Measurements from ENCODE around the gene DOCK6. TPM values are rescaled to one million over a fixed set of nuclear protein-coding genes. Genes with fewer than 3 reads are reported as not detected.

The DOCK6 gene
- total RNA-seq, 1 experiment from 2014 or later = 61.7 TPM

- no peak for DNase-seq (ENCODE audit: unreplicated experiment)
- no TSS peak for BruUV-seq (replicated peaks)
- no peak overlapping the region for H3K4me3 Mint-ChIP-seq (ENCODE audit: unreplicated experiment)
- peaks cover 16% of the 10 kb centered on the region for H3K36me3 Mint-ChIP-seq (ENCODE audit: insufficient read depth, unreplicated experiment)
- H3K27ac Mint-ChIP-seq (ENCODE audit: low read depth, unreplicated experiment) = no peak overlapping the region
- H3K9me3 Mint-ChIP-seq (ENCODE audit: unreplicated experiment) = no peaks in the 10 kb centered on the region
- ChIA-PET CTCF (interaction anchor here (0.6 to 0.7 kb wide), 2 partner anchors 20 to 60 kb away, joined by 3 to 5 read pairs; no protein-coding TSS in a partner anchor), POLR2A (no interaction called here)
- peaks cover 6% of the 10 kb centered on the region for H3K4me1 Mint-ChIP-seq (ENCODE audit: insufficient read depth, unreplicated experiment)
- H3K27me3 Mint-ChIP-seq (ENCODE audit: insufficient read depth, unreplicated experiment) = no peaks in the 10 kb centered on the region
- TF ChIP-seq CTCF (IDR thresholded peaks at IDR 0.05; ENCODE audit: unreplicated experiment) = no peak
- intact Hi-C loops (cut with micrococcal nuclease) = no loop called here
Measured at GRCh38 chr19:11159598-11160439, 102.5 kb downstream of the DOCK6 start.

- CTCF ChIA-PET = interaction anchor here (0.6 to 2.0 kb wide), 10 partner anchors 8 to 214 kb away, joined by 3 to 8 read pairs (median 4); no protein-coding TSS in a partner anchor
- peak within 1 kb of the TSS; percentile 77 for H3K4me3 Mint-ChIP-seq (ENCODE audit: unreplicated experiment)
- peaks cover 9% of the 10 kb centered on the region for H3K36me3 Mint-ChIP-seq (ENCODE audit: insufficient read depth, unreplicated experiment)
- TF ChIP-seq CTCF (IDR thresholded peaks at IDR 0.05; ENCODE audit: unreplicated experiment) = no peak
- DNase-seq (ENCODE audit: unreplicated experiment) = peak; percentile 99
- BruUV-seq (replicated peaks) = TSS peak; percentile 25
- peaks cover 22% of the 10 kb centered on the region for H3K4me1 Mint-ChIP-seq (ENCODE audit: insufficient read depth, unreplicated experiment)
- intact Hi-C loops (cut with micrococcal nuclease) = no loop called here
- H3K27ac Mint-ChIP-seq (ENCODE audit: low read depth, unreplicated experiment) = peak within 1 kb of the TSS; percentile 44
- POLR2A ChIA-PET = interaction anchor here (0.8 to 4.9 kb wide), 9 partner anchors 12 to 183 kb away, joined by 3 to 35 read pairs (median 7); no protein-coding TSS in a partner anchor
- no peaks in the 10 kb centered on the region for H3K27me3 Mint-ChIP-seq (ENCODE audit: insufficient read depth, unreplicated experiment)
- no peaks in the 10 kb centered on the region for H3K9me3 Mint-ChIP-seq (ENCODE audit: unreplicated experiment)
Measured at GRCh38 chr19:11155373-11156120, 106.8 kb downstream of the DOCK6 start, which contains the start of gene SPC24. Gene SPC24 (minus strand): TSS chr19:11155782. CDS start chr19:11155776, 6 bp downstream.

GRCh38 chr19:11154683-11155047, 107.7 kb downstream of the DOCK6 start:
- H3K27ac Mint-ChIP-seq (ENCODE audit: low read depth, unreplicated experiment) = peak overlapping the region; percentile 44
- POLR2A ChIA-PET = interaction anchor here (1.6 to 4.9 kb wide), 6 partner anchors 12 to 59 kb away, joined by 7 to 35 read pairs (median 12); no protein-coding TSS in a partner anchor

More at GRCh38 chr19:11154683-11155047, 107.7 kb downstream of the DOCK6 start:
- Mint-ChIP-seq H3K4me3 (ENCODE audit: unreplicated experiment) (peak overlapping the region; percentile 77), H3K27me3 (ENCODE audit: insufficient read depth, unreplicated experiment) (no peaks in the 10 kb centered on the region), H3K36me3 (ENCODE audit: insufficient read depth, unreplicated experiment) (peaks cover 9% of the 10 kb centered on the region), H3K4me1 (ENCODE audit: insufficient read depth, unreplicated experiment) (peaks cover 22% of the 10 kb centered on the region), H3K9me3 (ENCODE audit: unreplicated experiment) (no peaks in the 10 kb centered on the region)
- CTCF ChIA-PET = interaction anchor here (0.6 to 2.0 kb wide), 7 partner anchors 15 to 213 kb away, joined by 3 to 8 read pairs (median 5); no protein-coding TSS in a partner anchor
- intact Hi-C loops (cut with micrococcal nuclease) = no loop called here
- TF ChIP-seq CTCF (IDR thresholded peaks at IDR 0.05; ENCODE audit: unreplicated experiment) = no peak
- DNase-seq (ENCODE audit: unreplicated experiment) = no peak
- BruUV-seq (replicated peaks) = no TSS peak

Data from MCF 10A (cell line).